Transverse colon (tissue), 4 donors: ENCODE data around the gene MAN1C1.

Experiments used
- EP300 ChIP-seq: sonication (generic); formaldehyde crosslinking; IDR thresholded peaks from one replicate; pipeline ENCODE4 v1.6.1; 2017; ENCODE audit warnings: antibody characterized with exemption, low read depth
- POLR2AphosphoS5 ChIP-seq, 3 donors: sonication (generic); formaldehyde crosslinking; IDR thresholded peaks; one replicate each; pipeline ENCODE4 v1.6.1; 2016; ENCODE audit warnings: antibody characterized with exemption in 3 of 3
- TF ChIP-seq, protein P1 (sequence below), 5 experiments: fragments of 200-600 bp in 3 of 5; fragments of 450-650 bp in 2 of 5; sonication (generic) in 3 of 5; IDR thresholded peaks; 1 replicate in 2 of 5; 2 replicates in 3 of 5; pipeline ENCODE4 v1.5.1; 2016 to 2017; ENCODE audit warnings: antibody characterized with exemption in 5 of 5, inconsistent platforms in 3 of 5, mild to moderate bottlenecking in 2 of 5, moderate library complexity in 1 of 5

DNA sequence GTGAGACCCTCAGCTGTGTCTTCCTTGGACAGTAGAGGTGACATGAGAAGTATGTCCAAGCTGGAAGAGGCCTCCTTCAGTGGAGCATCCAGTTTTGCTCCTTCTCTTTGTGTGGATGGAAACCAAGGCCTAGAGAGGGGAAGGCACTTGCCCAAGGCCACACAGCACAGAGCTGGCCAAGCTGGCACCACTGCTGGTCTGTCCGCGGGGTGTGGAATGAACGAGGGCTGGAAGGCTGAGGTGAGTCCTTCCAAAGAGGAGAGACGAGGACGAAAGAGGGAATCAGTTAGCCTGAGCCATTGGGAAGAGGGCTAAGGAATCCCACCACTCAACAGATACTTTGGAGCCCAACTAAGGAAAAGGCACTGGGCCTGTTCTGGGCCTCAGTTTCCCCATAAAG is 155.6 kb downstream of the MAN1C1 start:
- TF ChIP-seq POLR2AphosphoS5 (IDR thresholded peaks at IDR 0.05) (no peak), EP300 (no peak)
- TF ChIP-seq, protein P1, sequence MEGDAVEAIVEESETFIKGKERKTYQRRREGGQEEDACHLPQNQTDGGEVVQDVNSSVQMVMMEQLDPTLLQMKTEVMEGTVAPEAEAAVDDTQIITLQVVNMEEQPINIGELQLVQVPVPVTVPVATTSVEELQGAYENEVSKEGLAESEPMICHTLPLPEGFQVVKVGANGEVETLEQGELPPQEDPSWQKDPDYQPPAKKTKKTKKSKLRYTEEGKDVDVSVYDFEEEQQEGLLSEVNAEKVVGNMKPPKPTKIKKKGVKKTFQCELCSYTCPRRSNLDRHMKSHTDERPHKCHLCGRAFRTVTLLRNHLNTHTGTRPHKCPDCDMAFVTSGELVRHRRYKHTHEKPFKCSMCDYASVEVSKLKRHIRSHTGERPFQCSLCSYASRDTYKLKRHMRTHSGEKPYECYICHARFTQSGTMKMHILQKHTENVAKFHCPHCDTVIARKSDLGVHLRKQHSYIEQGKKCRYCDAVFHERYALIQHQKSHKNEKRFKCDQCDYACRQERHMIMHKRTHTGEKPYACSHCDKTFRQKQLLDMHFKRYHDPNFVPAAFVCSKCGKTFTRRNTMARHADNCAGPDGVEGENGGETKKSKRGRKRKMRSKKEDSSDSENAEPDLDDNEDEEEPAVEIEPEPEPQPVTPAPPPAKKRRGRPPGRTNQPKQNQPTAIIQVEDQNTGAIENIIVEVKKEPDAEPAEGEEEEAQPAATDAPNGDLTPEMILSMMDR (IDR thresholded peaks at IDR 0.05) = no peak
